Measurements from ENCODE around the gene TNFRSF17.
"Not testable (repeated sequence)": the region's sequence is repeated elsewhere in the genome, so short reads cannot be mapped to it uniquely, and the experiment has no call there.

The TNFRSF17 gene

GRCh38 chr16:11949527-11949926 lies 15.5 kb upstream of the TNFRSF17 start:
- Histone ChIP-seq H3K9ac (0 out of 22 replicates have a peak overlapping the region, but pooled peaks of 1 of the 11 experiments have one; percentile 7), H3K27me3 (no peaks in the 10 kb centered on the region), H3K4me2 (peak overlapping the region in 2 of 11 experiments; percentile 19 to 32; a peak in 3 of 22 replicates), H3K36me3 (no peaks in the 10 kb centered on the region), H4K20me1 (no peaks in the 10 kb centered on the region; a peak in 1 of 22 replicates), H3K9me3 (replicated peaks in 1 of 11) (no peaks in the 10 kb centered on the region), H3K4me1 (peaks cover 0 to 31% (median 22%) of the 10 kb centered on the region in 10 experiments; a peak in 11 of 20 replicates), H3K4me3 (no peak overlapping the region), H3K27ac (no peak overlapping the region)
- TF ChIP-seq Cebpa-rat (IDR thresholded peaks at IDR 0.05): no peak

- Histone ChIP-seq H3K36me3 (no peaks in the 10 kb centered on the region), H3K4me3 (no peak overlapping the region), H3K9me3 (replicated peaks in 1 of 11) (no peaks in the 10 kb centered on the region), H4K20me1 (no peaks in the 10 kb centered on the region; a peak in 1 of 22 replicates), H3K27me3 (no peaks in the 10 kb centered on the region), H3K4me1 (peaks cover 0 to 25% (median 18%) of the 10 kb centered on the region in 10 experiments; a peak in 11 of 20 replicates), H3K27ac (no peak overlapping the region), H3K4me2 (peak overlapping the region in 6 of 11 experiments; percentile 1 to 32 (median 22); a peak in 6 of 22 replicates), H3K9ac (peak overlapping the region in 3 of 11 experiments; percentile 10 to 45 (median 16); a peak in 2 of 22 replicates)
- TF ChIP-seq Cebpa-rat (IDR thresholded peaks at IDR 0.05): no peak
Observed at GRCh38 chr16:11950388-11950787, 14.6 kb upstream of the TNFRSF17 start.

GRCh38 chr16:11953576-11953975 lies 11.4 kb upstream of the TNFRSF17 start:
- not testable (repeated sequence) for H3K4me2 ChIP-seq; H4K20me1 ChIP-seq; H3K27ac ChIP-seq; H3K4me3 ChIP-seq; H3K27me3 ChIP-seq; H3K36me3 ChIP-seq; H3K9ac ChIP-seq; H3K9me3 ChIP-seq (replicated peaks in 1 of 11)
- H3K4me1 ChIP-seq: peaks cover 0 to 17% (median 14%) of the 10 kb centered on the region in 10 experiments; a peak in 11 of 20 replicates

GRCh38 chr16:11955713-11956123 lies 9.3 kb upstream of the TNFRSF17 start:
- Histone ChIP-seq H3K27me3 (no peaks in the 10 kb centered on the region), H3K4me2 (peak overlapping the region in 4 of 11 experiments; percentile 7 to 26 (median 19); a peak in 4 of 22 replicates), H4K20me1 (no peaks in the 10 kb centered on the region), H3K27ac (no peak overlapping the region), H3K4me3 (no peak overlapping the region), H3K9me3 (replicated peaks in 1 of 11) (no peaks in the 10 kb centered on the region), H3K4me1 (peaks cover 0 to 14% (median 9%) of the 10 kb centered on the region in 10 experiments; a peak in 13 of 20 replicates), H3K9ac (no peak overlapping the region), H3K36me3 (no peaks in the 10 kb centered on the region)
- TF ChIP-seq Cebpa-rat (IDR thresholded peaks at IDR 0.05): no peak

GRCh38 chr16:11956558-11956957 lies 8.5 kb upstream of the TNFRSF17 start:
- no peak overlapping the region for H3K4me2 ChIP-seq
- H3K27ac ChIP-seq: no peak overlapping the region
- peaks cover 0 to 14% (median 9%) of the 10 kb centered on the region in 10 experiments; a peak in 13 of 20 replicates for H3K4me1 ChIP-seq

GRCh38 chr16:11957591-11958395 lies 7.2 kb upstream of the TNFRSF17 start:
- Histone ChIP-seq H3K9ac (no peak overlapping the region), H3K36me3 (no peaks in the 10 kb centered on the region), H3K4me3 (no peak overlapping the region), H3K27ac (no peak overlapping the region), H3K4me1 (peaks cover 3 to 16% (median 10%) of the 10 kb centered on the region in 10 experiments; a peak in 15 of 20 replicates), H3K4me2 (no peak overlapping the region), H3K9me3 (replicated peaks in 1 of 11) (no peaks in the 10 kb centered on the region), H4K20me1 (no peaks in the 10 kb centered on the region), H3K27me3 (no peaks in the 10 kb centered on the region)
- TF ChIP-seq Cebpa-rat (IDR thresholded peaks at IDR 0.05): no peak

More at GRCh38 chr16:11956558-11956957, 8.5 kb upstream of the TNFRSF17 start:
- Histone ChIP-seq H3K27me3 (no peaks in the 10 kb centered on the region), H3K4me3 (no peak overlapping the region), H4K20me1 (no peaks in the 10 kb centered on the region), H3K9me3 (replicated peaks in 1 of 11) (no peaks in the 10 kb centered on the region), H3K9ac (no peak overlapping the region), H3K36me3 (no peaks in the 10 kb centered on the region)
- TF ChIP-seq Cebpa-rat (IDR thresholded peaks at IDR 0.05): no peak

GRCh38 chr16:11962457-11962856 lies 2.6 kb upstream of the TNFRSF17 start:
- H4K20me1 ChIP-seq; H3K27me3 ChIP-seq; H3K4me3 ChIP-seq; H3K36me3 ChIP-seq; H3K27ac ChIP-seq; H3K9ac ChIP-seq; H3K9me3 ChIP-seq (replicated peaks in 1 of 11); H3K4me2 ChIP-seq: not testable (repeated sequence)
- peaks cover 12 to 55% (median 47%) of the 10 kb centered on the region in 10 experiments for H3K4me1 ChIP-seq

- Histone ChIP-seq H3K4me1 (peaks cover 12 to 59% (median 48%) of the 10 kb centered on the region in 10 experiments), H3K4me2 (0 out of 22 replicates have a peak overlapping the region, but pooled peaks of 1 of the 11 experiments have one; percentile 1)
- not testable (repeated sequence) for H3K9ac ChIP-seq; H3K27ac ChIP-seq; H4K20me1 ChIP-seq; H3K4me3 ChIP-seq; H3K36me3 ChIP-seq; H3K27me3 ChIP-seq; H3K9me3 ChIP-seq (replicated peaks in 1 of 11)
Observed at GRCh38 chr16:11962978-11963377, 2.0 kb upstream of the TNFRSF17 start.

- Histone ChIP-seq H3K9me3 (replicated peaks in 1 of 11) (no peaks in the 10 kb centered on the region), H3K27ac (no peak overlapping the region), H3K4me1 (peaks cover 12 to 57% (median 46%) of the 10 kb centered on the region in 10 experiments), H3K27me3 (no peaks in the 10 kb centered on the region), H3K4me3 (no peak overlapping the region), H3K9ac (no peak overlapping the region), H4K20me1 (no peaks in the 10 kb centered on the region), H3K4me2 (peak overlapping the region in 4 of 11 experiments; percentile 1 to 76 (median 70); a peak in 4 of 22 replicates), H3K36me3 (no peaks in the 10 kb centered on the region)
- no peak for TF ChIP-seq Cebpa-rat (IDR thresholded peaks at IDR 0.05)
Observed at GRCh38 chr16:11963706-11964105, 1.3 kb upstream of the TNFRSF17 start.

Data from BLaER1 treated with 17β-estradiol and CSF1 and Interleukin-3, amounts not matched to agents 10 nM and 100 nM (cell line).